Stimulated activated CD4-positive, alpha-beta T cell treated with anti-CD3 and anti-CD28 coated beads, Interleukin-4, amount 100 ng/mL, for 24 hours (primary cell): Measurements from ENCODE around the gene GALNT18.

Experiments used
- DNase-seq: peaks from one replicate; pipeline ENCODE4 v3.0.0-alpha.2; 2020

Gene GALNT18

DNA sequence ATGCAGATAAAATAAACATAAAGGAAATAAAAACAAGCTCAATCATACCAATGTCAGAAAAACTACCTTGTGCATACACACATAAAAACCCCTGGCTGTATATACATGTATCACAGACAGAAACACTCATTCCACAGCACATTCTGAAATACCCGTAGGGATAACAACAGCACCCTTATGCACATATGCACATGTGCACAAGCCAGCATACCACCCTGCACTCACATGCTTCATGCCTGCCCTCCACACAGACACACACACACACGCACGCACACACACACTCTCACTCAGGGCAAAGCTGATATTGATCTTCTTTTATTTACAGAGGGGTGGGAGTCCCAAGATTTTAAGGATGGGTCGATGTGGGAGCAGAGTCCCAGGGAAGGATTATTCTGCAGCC, 360.9 kb downstream of the GALNT18 start:
- DNase-seq: no peak

DNA sequence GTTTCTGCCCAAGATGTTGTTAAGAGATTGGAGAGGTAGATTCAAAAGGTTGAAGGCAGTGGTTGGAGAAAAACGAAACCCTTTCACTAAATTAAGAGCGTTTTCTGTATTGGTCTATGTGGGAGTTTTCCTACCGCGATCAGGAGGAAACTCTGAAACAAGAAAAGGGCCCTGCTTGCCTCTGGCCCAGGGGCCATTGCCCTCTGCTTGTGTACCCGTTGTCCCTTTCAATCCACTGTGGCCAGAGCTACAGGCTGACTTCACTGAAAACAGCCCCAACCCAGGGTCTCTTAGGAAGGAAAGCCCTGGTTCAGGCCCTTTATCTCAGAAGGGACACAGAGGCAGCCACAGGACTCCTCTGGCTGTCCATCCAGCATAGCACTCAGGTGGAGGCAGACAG, 367.8 kb downstream of the GALNT18 start:
- DNase-seq: no peak

DNA sequence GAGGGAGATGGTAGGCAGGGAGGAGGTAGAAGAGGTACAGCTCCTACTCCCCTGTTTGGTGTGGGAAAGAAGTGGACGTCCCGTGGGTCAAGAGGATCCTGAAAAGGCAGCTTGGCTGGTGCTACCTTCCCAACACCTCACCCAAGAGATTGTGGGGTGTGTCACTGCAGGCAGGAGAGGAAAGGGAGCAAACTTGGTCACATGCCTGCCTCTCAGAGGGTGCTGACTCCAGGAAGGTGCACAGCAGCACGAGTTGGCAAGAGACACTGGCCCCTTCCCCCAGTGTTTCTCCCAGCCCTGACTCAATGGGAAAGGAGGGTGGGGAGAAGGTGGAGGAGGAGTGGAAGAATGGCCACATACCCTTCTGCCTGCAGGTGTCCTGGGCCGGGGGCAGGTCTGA, 368.3 kb downstream of the GALNT18 start:
- DNase-seq: no peak

DNA sequence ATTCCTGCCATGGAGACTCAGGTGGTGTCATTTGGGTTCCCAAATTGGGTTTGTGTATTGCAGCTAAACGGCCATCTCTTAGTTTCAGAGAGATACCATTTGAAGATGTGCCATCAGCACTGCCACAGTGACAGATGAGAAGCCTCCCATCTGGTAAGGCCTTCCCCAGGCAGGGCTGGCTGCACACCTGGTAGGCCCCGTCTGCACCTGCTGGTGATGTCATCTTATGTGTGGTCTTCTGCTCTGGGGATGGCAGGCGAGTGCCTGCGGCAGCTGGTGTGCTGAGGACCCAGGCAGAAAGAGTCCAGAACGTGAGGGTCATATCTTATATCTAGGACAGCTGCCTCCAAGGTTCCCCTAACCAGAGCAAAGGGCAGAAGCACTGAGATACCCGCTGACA, 369.4 kb downstream of the GALNT18 start:
- no peak for DNase-seq

DNA sequence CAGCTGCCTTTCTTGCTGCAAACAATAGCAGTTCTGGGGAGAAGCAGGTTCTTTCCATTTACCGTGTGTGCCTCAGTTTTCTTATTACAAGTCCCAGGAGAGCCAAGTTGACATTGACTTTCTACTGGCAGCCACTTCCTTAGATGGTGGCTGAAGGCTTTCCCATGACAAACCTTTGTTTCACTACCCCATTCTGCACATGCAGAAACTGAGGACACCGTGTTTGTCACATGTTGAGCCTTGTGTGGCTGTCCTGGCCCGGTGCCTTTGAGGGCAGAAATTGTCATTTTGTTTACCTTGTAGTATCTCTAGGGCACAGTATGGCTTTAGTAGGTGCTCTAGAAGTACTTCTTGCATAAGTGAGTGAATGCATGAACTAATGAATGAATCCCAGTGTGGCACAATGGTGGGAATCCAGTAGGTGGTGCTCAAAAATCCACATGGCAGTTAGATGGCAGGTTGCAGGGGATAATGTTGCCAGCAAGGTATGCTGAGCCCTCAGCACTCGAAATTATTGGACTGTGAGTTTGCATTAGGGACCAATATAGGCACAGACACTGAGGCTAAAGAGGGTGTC, 370.3 kb downstream of the GALNT18 start:
- DNase-seq: no peak

DNA sequence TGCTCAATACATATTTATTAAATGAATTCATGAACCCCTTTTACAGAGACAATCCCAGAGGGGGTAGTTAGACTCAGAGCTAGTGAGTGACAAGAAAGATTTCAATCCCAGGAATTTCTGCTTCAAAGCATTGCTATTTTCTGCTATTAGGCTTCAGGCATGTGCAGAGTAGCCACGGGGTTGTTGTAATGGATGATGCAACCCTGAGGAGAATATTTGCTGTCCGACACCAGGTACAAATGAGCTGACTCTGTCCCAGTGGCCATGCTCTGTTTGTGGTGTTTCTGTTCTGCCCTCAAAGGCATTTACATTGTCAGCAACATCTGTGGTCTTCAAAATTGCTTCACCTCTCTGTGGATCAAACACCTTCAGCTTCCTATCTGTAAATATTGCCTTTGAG, 371.3 kb downstream of the GALNT18 start:
- DNase-seq: no peak

DNA sequence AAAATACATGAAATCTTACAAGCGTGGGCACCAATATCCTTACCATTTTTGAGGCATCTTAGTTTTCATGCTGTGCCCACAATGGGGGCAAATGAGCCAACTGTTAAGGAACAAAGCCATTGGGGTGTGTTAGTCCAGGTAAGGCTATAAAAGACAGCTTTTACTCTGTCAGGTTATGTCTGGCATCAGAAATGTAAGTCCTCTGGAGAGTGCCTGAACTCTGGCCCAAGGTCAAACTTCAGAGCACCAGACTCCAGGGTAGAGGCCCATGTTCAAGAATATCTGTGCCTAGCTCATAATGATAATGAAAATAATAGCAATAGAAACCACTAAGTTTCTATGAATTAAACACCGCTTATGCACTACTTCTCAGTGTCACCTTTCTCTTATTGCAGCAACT, 374.2 kb downstream of the GALNT18 start:
- DNase-seq: no peak

DNA sequence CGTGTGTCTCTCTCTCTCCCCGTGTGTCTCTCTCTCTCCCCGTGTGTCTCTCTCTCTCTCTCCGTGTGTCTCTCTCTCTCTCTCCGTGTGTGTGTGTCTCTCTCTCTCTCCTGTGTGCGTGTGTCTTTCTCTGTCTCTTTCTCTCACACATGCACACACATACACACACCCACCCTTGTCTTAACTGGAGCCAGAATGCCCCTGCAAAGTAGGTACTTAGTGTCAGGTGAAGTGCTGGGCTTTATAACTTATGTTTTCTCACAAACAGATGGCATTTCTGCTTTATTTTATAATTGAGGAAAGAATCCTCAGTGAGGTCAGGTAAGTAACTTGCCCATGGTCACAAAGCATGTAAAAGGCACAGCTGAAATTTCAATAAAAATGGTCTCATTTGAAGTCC, 374.7 kb downstream of the GALNT18 start:
- DNase-seq: no peak

DNA sequence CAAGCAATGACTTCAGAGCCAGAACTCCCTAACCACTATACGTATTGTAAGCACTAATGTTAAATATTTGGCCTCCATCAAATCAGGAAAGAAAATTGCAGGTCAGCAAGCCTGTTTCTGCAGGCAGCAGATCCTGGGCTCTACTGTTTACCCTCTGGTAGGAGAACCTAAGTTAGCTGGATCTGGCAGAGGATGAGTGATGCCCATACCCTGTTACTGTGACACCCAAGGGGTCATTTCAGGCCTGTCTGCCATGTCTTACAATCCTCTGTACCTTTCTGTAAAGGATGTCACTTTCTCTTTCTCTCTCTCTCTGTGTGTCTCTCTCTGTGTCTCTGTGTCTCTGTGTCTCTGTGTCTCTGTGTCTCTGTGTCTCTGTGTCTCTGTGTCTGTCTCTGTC, 375.6 kb downstream of the GALNT18 start:
- no peak for DNase-seq

DNA sequence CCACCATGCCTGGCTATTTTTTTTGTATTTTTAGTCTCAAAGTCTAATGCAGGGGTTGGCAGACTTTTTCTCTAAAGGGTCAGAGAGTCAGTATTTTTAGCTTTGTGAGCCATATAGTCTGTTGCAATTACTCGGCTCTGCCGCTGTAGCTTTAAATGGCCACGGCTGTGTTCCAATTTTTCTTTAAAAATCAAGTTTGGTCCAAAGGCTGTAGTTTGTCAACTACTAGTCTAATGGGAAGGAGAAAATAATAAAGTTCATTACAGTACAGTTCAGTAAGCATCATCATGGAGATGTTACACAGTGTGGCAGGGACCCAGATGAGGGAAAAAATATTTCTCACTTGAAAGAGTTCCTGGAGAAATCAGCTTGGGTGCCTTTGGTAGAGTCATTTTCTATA, 376.4 kb downstream of the GALNT18 start:
- no peak for DNase-seq

DNA sequence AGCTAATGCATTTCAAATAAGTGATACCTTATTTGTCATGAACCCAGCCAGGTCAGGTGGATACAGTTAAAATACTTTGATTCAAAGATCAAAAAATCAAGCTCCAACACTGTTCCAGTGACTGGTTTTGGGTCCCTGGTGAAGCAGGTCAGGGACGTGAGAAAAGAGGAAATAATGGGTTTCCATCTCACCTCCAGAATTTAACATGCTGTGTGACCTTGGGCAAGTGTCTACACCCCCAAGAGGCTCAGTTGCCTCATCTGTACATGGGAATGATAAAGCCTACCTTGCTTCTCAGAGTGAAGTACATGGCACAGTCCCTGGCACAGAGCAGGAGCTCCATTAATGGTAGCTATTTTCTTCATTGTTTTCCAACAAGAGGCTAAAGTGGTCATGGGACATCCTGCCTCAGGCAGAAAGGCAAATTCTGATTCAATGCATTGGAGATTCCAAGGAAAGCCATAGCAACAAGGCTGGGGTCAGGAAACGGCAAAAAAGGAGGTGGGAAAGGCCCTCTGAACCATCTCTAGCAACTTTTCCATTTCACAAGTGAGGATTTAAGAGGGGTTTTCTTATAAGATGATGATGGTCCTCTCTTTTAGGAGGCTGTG, 377.2 kb downstream of the GALNT18 start:
- DNase-seq: no peak

DNA sequence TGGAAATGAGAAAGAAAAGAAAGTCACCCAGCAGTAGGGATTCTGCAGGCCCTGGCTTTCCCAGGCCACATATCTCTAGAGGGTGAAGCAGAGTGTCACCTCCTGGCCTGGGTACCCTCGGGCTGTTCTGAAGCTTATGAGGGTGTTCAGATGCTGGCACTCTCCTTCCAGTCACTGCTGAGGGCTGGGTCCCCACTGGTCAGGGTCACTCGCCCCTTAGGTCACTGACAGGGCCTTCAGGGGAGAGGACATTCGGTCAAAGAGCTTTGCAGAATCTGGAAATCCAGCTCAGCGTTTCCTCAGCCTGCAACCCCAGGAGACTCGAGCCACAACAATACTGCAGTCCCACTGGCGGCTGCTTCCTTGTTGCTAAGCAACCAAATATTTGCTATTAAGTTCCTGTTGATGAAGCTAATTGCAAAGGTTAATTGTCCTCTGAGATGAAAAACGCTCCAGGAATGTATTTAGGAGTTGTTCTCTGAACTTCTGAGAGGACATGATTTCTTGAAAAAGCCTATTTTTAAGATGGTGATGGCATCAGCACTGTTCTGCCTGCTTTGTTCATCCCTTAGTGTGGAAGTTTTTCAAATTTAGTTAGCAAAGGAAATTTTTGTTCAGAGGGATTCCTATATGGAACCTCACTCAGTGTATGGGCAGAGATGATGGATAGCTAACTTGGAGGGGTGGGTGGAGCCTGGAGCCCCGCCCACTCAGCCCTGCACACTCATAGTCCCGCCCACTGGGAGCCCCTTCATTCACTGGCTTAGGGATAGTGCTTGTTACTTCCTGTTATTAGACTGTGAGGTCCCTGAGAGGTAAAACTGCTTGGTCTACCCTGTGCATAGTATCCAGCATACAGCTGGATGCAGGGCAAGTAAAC, 378.0 kb downstream of the GALNT18 start:
- DNase-seq: peak; percentile 12

DNA sequence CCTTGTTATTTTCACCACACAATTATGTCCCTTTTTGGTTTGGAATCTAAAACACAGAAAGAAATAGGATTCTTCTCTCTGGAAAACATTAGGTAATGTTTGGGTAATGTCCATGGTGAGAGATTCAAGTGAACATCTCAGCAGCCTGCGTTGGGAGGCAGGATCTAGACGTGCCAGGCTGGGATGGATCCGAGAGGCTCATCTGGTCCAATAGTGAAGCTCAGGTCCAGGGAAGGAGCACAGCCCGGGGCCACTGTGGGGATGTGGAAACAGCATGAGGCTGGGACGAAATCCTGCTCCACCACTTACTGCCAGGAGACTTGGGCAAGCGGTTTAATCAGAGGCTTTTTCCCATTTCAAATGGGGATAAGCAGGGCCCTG, 378.6 kb downstream of the GALNT18 start:
- DNase-seq: no peak

DNA sequence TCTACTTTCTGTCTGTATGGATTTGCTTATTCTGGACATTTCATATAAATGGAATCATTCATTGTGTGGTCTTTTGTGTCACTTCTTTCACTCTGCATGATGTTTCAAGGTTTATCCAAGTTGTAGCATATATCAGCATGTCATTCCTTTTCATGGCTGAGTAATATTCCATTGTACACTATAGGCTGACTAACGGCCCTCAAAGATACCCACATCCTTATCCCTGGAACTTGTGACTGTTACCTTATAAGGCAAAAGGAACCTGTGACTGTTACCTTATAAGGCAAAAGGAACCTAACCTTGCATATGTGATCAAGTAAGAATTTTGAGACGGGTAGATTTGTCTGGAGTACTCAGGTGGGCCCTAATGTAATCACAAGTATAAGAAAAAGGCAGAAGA, 380.5 kb downstream of the GALNT18 start:
- DNase-seq: no peak

DNA sequence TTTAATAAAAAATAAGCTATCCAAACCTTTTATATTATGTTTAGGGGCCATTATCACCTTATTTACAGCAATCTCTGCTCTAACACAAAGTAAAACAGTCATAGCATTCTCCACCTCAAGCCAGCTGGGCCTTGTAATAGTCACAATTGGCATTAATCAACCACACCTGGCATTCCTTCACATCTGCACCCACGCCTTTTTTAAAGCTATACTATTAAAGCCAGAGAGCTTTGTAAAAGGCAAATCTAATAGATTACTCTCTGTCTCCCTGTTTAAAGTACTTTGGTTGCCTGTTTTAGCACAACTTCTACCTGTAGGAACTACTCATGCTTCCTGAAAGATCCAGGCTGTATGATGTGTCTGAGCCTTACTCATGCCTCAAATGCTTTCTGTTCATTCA, 381.8 kb downstream of the GALNT18 start:
- no peak for DNase-seq

DNA sequence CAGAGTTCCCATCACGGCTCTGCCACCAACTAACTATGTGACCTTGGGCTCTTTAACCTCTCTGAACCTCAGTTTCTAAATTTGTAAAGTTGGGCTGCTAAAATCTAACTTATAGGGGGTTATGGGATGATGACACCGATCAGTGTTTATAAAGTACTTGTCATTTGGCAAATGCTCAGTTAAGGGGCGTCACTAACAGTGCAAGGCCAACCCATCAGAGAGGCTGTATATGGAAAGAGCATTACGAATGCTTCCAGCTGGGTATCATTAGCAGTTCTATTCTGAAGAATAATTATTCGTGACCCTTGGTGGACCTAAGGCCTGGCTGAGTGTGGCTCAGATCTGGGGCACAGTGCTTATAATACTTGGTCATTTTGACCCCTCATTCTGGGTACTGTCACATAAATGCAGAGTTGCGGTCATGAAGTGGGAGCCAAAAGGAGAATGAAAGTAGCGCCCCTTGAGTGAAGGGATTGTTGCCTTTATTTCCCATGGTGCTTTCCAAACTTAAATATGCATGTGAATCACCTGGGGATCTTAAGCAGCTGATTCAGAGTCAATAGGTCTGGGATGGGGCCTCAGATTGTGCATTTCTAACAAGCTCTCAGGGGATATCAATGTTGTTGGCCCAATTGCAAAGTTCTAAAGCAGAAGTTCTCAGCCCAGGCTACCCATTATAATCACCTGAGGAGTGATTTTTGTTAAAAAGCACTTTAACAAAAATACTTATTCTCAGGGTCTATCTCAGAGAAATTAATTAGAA, 384.6 kb downstream of the GALNT18 start:
- DNase-seq: no peak

DNA sequence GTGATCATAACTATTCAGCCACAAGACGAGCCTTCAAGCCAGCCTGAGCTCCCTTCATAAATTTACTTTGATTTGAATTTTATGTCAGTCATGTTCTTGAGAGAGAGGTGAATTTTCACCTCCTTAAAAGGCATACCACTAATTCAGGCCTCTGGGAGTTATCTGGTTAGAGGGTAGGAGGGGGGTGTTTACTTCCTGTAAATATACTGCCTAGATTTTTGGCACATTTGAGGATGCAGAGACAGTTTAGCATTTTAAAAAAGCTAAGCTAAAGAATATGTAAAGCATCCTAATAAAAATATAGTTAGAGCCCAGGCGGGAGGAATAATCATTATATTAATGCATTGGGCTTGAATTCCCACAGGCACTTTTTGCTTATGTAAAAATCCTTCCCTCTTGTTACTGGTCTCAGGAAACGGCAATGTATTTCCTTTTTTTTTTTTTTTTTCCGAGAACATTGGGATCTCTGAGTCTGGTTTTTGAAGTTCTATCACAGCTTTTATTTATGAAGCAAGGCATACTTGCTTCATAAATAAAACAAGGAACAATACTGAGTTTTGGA, 385.2 kb downstream of the GALNT18 start:
- DNase-seq: no peak

DNA sequence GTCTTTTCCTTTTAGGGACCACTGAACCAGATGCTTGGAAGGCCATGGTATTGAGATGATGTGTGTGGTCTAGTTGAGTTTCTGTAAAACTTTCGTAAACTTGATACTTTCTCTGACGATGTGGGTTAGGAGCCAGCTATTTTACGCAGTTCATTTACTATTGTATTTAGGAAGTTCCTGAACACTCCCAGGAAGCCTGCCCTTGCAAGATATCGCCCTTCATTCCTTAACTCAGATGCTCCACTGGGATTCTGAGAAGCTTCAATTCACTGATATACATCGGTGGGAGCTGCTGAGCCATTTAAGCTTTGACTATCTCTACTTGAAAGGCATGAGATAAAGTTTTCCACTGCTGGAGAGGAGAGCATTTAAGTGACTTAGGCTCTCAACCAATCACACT, 390.0 kb downstream of the GALNT18 start:
- no peak for DNase-seq

DNA sequence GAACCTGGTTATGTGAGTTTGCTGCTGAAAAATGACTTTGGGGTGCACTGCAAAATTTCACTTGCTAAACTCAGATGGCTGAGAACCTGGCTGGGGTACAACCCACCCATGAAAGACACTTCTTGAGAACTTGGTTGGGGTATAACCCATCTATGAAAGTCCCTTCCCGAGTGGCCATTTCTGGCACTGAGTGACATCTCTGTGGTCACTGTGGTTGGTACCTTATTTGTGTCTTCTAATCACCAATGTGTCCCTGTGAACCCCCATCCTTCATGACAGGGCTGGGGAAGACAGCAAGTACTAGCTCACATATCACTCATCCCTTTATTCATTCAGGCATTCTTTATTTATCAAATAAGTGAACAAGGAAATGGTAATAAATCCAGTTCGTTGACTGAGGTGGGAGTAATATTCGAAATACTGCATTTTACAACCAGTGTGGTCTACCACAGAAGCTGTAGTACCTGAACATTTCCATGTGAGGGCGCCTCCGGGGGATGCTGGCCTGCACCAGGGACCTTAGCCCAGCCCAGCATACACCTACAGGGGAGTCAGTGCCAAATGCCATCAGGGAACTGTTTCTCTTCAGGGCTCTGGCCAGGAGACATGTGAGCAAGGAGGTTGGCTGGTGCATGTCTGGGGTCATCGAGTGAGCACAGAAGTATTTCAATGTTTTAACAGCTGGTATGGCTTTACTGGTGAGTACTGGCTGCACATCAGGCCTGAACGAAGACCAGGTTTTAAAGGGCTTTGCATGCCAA, 390.8 kb downstream of the GALNT18 start:
- DNase-seq: no peak

DNA sequence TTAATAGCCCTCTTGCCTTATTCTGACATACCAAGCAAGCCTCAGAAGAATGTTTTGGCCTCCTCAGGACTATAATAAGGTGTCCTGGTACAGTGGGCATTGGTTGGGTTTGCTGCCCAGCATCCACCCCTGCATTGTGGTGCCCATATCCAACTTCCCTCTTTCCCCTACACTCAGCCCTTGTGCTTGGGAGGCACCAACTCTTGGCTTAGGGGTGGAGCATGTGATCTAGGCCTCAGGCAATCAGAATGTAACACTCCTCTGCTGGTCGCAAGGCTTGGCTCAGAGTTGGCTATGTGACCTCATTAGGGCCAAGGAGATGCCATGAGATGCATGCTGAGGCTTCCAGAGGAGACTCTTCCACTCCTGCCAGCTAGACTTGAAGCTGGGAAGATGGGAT, 391.7 kb downstream of the GALNT18 start:
- DNase-seq: no peak

DNA sequence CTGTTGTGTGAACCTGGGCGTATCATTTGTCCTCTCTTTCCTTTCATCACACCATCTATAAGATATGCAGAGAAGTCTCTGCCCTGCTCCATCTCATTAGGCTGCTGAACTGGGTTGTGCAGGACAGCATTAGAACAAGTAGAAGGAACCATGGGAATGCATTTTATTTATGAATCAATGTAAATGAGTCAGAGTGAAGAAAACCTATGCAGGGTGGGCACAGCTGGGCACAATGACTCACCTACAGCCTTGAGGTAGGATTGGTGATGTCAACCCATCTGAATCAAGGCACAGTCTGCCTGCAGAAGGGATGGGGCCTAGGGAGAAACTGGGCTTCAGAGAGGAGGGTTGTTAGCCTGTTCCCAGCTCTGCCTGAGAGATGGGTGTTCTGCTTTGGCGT, 392.2 kb downstream of the GALNT18 start:
- no peak for DNase-seq

DNA sequence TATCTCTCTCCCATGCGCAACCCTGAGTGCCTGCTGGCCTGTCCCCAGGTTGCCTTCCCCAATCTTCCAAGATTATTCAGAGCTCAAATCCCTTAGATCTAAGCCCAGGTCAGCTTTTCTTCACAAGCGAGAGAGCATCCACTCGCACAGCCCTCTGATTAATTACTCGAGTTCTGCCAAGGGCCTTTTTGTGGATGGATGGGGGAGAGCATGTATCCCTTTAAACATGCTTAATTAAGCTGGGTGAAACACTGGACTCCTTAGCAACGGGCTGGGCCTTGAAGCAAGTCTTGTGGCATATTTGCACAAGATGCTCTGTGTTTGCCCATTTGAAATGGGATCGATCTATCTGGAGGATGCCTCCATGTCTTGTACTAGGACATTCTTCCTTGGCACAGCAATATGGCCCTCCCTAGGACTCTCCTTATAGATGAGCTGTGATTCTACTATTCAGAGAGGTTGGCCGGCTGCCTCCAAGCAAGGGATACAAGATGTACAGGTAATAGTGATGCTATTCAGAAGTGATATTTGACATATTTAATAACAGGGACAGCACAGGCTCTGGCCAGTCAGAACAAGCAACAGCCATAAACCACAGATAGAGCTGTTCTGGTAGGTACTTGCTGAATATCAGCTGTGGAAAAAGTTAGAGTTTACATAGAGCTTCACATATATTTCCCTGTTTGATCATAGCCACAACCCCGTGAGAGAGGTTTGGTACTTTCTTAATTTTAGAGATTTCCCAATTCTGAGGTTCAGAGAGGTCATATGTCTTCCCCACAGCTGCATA, 394.3 kb downstream of the GALNT18 start:
- DNase-seq: no peak
